NCI-H2171 treated with DMSO at 0.1 percent for 48 hours (cell line): ENCODE measurements around the gene SLK.

Source experiments
- DNase-seq: peaks from one replicate; lab custom pipeline; 2025; lab: John Stamatoyannopoulos, UW

The SLK gene

DNA sequence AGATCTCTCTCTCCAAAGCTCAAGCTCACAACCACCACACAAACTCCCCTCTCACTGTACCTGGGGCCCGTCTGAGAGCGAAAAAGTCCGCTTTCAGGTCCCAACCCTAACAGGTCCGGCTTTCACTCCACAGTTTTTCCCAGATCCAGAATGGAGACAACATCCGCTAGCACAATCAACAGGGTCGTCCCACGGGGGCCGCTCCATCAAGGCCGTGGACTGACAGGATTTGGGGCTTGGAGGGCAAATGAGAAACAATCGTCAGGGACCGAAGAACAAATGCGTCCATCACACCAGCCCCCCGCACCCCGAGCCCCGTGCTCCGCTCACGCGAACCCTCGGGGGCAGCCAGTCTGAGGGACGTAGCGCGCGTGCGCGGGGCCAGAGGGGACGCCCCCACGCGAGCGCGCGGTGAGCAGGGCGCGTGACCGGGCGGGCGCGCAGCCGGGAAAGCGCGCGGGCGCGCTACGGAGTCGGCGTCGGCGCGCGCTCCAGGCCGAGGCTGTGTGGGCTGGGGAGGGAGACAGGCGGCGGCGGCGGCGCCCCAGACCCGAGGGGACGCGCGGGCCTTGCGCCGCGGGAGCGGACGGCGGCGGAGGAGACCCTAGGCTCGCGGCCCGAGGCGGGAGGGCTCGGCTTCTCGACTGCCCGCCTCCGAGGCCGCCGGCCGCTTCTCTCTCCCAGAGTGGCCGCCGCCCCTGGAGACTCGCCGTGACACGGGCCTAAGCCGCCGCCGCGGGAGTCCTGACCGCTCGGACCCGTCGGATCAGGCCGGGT, at the start of gene SLK:
Gene SLK (plus strand): TSS at position 470 of the 777 bp plus-strand sequence. CDS start 606 bp downstream, outside the sequence.
- DNase-seq = peak; percentile 64

DNA sequence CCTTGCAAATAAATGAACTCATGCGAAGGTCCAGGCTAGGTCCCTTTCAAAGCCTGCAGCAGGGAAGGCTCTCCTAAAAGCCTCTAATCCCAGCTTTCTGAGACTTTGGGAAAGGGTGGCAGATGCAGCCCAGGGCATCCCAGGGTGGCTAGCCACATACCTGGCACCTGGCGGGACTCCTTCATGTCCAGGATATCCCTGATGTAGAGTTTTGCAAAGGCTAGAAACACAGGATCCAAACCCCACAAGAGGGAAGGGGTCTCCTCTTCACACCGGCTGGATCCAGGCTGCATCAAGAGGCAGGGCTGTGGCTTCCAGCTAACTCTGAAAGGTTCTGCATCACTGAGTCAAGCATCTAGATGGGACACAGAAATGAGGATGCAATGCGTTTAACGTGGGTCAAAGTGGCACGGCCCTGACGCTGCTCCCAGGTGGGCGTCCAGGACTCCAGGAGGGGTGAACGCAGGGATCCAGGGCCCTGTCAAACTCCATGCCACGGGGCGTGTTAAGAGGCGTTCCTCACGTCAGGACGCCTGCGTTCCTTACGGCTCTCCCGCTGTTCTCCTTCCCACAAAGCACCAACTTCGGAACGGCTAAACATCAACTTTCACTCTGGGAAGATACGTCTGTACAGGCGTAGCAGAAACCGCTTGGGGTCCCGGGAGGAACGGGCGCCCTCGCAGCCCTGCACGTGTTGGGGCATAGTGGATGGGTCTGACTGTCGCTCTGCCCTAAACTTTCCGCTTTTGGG, 49.5 kb upstream of the SLK start:
- peak; percentile 31 for DNase-seq

DNA sequence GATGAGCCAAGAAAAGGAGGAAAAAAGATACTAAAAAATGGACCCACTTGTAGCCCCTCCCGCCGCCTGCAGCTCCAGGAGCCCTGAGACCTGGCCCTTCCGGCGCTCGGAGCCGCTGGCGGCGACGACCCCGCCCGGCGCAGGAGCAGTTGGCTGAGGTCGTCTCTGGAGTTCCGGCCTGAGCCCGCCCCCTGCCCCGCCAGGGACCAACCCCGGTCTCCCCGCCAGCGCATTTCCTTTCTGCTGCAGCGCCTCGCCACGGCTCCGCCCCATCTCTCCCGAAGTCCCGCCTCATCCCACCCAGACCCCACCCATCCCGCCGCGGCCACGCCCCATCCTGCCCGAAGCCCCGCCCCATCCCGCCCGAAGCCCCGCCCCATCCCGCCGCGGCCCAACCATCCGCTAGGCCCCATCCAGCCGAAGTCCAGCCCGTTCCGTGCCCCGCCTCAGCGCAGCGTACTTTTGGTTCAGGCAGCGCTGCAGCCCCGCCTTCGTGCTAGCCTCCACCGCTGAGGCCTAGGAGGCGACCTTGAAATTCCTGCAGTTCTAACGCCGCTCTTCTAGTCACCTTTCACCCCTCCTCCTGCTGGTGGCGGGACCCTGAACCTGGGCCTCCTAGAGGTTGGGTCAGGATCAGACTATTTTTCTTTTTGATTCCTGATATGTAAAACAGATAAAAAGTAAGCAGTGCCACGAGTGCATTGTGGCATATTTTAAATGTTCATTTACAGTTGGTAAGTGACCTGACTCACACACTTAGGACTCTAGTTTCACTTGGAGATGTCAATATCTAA, 48.7 kb upstream of the SLK start, which contains the start of gene STN1:
Gene STN1 (minus strand): TSS at position 132 of the 794 bp plus-strand sequence. CDS start 590 bp downstream, outside the sequence.
- peak; percentile 87 for DNase-seq

DNA sequence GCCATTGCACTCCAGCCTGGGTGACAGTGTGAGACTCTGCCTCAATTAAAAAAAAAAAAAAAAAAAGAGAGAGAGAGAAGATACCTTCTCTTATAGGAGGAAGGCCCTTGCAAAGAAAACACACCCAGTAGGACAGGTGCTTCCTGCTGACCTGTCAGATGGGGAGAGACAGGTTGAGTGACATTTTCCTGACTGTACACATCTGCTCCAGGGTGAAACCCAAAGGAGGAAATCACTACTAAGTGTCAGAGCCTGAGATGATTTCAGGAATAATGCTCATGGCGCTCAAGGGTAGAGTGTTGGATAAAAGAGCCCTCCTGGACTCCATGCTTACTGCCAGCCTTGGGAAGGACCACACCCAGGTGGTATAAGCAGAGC, 47.3 kb upstream of the SLK start:
- no peak for DNase-seq

DNA sequence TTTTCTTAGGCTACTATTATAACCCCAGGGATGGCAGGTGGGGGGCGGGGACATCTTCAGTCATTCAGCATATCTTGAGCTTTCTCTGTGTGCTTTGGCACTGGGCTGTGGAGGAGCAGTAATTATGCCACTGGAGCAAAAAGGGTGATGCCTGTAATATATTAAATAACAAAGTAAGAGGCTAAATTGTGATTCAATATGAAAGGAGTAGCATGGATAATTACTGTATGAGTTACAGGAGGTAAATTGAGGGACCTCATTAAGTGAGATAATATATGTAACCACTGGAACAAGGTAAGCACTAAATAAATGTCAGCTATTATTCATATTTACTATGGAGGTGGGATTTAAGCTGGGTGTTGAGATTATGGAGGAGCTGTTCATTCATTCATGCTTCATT, 45.7 kb upstream of the SLK start:
- DNase-seq = no peak

DNA sequence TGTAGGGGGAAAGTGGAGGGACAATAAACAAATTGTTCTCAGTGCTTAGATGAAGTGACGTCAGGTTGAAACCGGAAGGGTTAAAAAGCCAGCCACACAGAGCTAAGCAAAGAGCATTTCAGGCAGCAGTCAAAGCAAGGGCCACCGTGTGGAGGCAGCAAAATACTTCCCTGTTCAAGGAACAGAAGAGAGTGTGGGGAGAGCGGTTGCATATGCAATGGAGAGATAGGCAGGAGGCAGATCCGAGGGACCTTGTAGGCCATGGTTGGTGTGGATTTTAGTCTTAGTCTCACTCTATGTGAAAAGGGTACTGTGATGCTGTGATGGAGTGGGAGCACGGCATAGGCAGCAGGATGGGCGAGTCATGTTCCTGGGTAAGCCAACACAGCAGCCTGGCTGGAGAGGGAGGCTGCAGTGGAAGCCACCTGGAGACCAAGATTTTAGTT, 45.2 kb upstream of the SLK start:
- DNase-seq = no peak

DNA sequence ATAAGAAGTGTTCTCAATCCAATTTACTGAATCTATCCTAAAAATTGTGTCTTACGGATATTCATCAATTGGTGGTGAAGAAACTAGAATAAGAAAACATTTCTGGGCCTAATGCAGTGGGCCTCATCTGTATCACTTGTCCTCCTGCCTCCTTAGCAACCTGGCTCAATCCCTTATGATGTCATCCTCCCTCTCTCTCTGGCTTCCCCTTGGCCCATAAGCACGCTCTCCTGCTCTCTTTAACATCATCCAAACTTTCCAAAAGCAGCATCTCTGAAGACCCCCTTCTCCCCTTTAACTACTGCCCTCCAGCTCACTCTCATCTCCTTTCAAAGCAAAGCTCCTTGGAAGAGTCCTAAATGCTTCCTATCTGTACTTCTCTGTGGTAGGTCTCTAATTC, 44.3 kb upstream of the SLK start:
- DNase-seq = no peak

DNA sequence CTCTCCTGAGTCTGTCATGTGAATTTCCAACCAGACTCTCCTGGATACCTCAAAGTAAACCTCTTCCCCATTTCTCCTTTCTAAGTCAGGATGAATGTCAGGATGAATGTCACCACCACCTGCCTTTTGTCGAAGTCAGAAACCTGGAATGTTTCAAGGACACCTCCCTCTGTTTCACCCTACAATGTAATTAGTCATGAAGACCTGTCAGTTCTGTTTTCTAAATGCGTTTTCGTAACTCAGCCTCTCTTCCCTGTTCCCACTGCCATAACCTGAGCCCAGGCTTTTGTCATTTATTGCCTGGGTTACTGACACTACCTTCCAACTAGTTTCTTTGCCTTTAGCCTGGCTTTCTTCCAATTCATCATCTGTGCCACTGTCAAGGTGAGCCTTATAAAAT, 43.4 kb upstream of the SLK start:
- DNase-seq = no peak

DNA sequence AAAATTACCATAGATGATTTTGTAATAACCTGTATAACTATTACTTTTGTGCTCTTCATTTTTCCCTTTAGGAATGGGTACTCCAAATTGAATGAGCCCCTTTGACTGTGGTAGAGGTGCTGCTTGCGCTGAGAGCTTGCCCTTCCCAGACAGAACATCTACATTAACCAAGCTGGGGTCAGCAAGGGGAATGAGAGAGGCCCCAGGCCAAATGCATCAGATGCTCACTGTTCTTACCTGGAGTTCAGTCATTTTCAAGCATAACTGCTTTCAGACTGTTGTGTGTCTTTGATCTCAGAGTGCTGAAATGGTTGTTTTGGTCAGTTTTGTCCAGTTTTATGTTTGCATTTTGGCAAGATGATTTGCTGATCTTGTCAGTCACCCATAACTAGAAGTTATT, 41.3 kb upstream of the SLK start:
- no peak for DNase-seq

DNA sequence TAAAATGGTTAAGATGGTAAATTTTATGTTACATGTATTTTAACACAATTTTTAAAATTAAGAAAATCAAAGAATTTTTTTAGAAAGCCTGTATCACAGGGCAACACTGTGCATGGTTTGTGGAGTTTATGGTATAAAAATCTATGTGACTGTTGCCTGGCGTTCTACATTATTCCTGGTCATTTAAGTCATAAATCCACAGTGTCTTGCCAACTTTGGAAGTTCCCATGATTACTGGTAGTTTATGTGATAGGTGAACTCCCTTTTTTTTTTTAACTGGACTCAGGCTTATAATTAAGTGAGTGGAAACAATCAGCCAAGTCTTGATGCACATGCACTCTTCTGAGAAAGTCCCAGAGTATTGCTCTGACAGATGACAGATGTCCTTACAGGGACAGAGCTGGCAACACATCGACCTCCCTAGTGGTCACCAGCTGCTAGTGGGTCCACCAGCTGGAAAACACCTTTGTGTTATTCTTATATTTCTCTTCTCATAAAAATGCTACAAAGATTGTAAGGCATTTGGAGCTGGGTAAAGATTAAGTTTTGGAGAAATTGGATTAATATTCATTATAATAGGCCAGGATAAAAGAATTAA, 40.1 kb upstream of the SLK start:
- DNase-seq = peak; percentile 16

DNA sequence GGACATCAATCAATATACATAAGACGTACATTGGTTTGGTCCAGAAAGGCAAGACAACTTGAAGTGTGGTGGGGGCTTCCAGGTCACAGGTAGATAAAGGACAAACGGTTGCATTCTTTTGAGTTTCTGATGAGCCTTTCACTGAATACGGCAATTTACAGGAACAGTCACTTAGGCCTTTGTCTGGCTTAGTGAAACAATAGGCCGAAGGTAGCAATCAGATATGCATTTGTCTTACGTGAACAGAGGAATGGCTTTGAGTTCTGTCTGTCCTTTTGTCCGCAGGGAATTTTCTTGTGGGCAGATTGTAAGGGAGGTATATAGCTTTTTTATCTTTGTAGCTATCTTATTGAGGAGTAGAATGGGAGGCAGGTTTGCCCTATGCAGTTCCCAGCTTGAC, 38.2 kb upstream of the SLK start:
- no peak for DNase-seq

DNA sequence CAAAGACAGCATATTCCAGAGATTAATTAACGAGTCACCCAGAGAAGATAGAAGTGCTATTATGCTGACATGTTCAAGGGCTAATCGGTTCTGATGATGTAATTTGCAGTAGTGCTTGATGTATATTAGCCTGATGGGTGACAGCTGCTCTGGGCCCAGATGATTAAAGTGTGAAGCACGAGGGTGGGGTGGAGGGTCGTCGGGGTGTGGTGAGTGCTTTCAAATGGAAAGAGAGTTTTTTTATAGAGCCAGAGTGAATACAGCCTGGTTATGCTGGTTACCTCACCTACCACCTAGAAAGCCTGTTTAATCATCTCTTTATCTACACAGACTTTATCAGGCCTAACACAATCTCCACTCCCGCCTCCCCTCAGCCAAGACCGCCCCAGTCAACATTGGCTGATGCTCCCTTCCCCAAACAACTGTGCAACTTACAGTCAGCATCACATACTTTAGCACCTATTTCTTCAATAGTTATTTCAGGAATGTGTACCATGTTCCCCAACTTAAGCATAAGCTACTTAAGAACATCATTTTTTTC, 37.5 kb upstream of the SLK start:
- peak; percentile 68 for DNase-seq

DNA sequence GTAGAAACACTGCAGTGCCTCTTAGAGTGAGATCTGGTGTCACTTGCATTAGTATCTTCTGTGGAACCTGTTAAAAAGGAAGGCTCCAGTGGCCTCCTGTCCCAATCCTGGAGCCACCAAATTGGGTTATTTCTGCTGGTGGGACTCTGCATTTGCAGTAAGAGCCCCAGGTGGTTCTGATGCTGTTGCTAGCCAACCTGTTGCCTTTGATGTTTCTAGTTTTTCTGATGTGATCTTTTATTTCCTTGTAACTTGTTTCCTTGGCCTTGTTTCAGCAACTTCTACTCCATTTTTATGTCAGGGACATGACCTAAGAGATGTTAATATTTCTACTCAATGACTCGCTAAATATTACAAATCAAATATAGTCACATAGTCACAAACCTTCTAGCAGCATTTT, 36.5 kb upstream of the SLK start:
- DNase-seq = peak; percentile 30

DNA sequence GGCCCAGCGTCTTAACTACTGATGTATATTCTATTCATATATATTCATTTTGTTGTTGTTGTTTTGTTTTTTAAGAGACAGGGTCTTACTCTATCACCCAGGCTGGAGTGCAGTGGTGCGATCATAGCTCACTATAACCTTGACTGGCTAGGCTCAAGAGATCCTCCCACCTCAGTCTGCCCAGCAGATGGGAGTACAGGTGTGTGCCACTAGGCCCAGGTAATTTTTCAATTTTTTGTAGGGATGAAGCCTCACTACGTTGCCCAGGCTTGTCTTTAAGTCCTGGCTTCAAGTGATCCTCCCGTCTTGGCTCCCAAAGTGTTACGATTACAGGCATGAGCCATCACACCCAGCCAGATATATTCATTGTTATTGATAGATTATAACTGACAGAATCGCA, 36.1 kb upstream of the SLK start:
- peak; percentile 58 for DNase-seq

DNA sequence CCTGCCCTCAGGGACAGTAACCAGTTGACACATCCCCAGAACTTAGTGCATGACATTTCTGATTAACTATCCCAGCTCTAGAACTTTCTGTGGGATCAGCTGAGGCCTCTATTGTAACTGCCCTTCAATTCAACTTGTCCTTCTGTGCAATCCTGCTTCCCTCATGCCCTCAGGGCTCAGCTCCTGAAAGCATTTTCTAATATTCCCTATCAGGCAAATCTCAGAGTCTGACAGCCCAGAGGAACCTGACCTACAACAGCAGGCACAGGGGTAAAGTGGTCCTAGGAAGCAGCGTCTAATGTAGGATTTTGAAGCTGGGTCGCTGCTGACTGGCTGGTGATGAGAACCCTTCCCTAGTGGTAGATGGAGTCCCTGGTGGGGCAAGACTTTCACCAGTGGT, 35.3 kb upstream of the SLK start:
- no peak for DNase-seq

DNA sequence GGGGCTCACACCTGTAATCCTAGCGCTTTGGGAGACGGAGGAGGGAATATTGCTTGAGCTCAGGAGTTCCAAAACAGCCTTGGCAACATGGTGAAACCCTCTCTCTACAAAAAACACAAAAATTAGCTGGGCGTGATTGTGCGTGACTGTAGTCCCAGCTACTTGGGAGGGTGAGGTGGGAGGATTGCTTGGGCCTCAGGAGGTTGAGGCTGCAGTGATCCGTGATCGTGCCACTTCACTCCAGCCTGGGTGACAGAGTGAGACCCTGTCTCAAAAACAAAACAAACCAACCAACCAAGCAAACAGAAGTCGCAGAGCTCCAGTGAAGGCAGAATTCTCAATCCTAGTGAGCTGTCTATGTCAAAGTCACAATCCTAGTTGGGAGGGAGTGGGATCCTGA, 34.7 kb upstream of the SLK start:
- DNase-seq = no peak

DNA sequence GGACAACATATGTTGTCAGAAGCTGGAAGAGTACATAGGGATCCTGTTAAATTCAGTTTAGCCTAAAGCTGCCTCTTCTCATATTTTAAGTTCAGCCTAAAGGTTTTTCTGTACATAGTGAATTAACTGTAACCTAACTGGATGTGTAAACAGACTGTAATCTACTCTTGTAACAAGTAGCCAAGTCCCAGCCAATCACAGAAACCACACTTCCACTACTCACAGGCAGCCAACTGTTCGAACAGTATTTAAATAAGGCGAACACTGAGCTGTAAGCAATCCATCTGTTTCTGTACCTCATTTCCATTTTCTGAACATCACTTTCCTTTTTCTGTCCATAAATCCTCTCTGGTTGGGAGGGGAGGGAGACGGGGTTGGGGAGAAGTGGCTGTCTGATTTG, 34.0 kb upstream of the SLK start:
- peak; percentile 85 for DNase-seq

DNA sequence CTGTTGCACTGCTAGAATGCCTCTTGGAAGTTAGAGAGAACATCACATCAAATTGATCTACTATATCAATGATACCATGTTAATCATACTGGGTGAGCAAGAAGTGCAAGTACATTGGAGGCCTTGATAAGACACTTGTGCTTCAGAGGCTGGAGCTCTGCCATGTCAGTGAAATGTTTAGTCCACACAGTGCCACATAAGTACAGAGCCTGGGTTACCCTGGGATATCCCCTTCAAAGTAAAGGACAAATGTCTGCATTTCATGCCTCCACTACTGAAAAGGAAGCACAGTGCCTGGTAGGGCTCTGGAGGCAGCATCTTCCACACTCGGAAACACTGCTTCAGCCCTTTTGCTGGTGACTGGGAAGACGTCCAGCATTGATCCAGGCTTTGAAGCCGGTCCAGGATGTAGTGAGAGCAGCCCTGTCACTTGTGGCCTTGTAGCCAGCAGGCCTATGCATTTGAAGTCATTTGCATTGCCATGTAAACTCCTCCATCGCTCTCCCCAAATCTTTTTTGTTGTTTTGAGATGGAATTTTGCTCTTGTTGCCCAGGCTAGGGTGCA, 33.3 kb upstream of the SLK start:
- DNase-seq = no peak

DNA sequence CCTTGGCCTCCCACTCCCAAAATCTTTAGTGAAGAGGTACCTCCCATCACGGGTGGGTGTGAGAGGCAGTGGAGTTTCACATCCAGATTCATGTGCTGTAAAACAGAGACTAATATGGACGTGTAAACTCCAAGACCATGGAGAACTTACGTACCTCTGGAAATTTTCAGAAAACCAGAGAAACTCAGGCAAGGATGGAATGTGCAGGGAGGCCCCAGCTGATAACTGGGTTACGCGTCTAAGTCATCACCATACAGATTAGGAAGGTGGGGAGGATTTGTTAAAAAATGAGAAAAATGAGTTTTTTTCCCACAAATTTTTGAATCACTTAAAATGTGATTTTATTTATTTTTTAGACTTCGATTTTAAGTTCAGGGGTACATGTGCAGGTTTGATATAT, 32.6 kb upstream of the SLK start:
- no peak for DNase-seq

DNA sequence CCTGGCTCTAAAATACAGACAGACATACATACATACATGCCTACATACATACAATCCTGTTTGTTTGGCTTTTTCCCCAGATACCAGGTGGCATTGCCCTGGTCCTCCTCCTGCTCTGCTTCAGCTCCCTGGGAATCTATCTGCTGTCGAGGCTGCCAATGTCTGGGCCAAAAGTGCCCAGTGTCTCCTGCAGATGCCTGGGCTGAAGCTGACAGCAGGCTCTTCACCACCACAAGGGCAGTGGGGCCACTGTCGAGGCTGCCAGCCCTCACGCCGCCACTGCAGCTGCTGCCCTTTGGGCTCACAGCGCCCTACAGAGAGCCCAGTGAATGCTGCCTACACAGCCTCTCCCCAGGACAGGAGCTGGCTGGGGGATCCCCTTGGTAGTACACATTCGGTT, 30.9 kb upstream of the SLK start:
- DNase-seq = no peak

DNA sequence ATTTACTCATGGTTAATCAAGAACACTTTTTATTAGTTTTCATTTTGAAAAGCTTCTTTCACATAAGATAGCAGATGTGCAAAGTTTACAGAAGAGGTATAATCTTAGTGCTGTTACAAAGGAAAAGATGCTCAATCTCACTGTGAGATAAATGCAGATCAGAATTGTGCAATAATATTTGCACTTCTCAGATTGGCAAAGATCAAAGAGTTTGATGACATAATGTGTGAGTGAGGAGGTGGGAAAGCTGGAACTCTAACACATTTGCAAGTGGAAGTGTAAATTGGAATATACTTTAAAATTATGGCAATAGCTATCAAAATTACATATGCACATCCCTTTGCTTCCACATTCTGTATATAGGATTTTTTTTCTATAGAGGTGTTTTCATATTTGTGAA, 27.4 kb upstream of the SLK start:
- no peak for DNase-seq

DNA sequence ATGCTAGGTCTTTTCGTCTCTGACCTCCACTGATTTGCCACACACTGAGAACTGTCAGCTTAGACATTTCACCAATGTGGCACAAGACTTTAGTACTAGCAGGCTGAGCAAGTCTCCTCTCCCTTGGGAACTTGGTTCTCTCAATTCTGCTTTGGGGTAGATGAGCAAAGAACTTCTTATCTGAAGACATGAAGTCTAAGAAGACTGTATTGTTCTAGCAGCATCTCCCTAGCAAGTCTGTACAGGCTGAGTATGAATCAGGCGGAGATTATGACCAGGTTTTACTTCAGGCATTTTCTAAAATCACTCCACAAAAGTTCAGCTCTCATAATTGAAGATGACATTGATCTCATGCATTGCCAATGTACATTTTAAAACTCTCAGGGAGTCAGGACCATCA, 25.1 kb upstream of the SLK start:
- DNase-seq = no peak
